Smooth muscle cell (in vitro differentiated cells): ENCODE data around the gene FYN. TPM values are rescaled to one million over a fixed set of nuclear protein-coding genes. Genes with fewer than 3 reads are reported as not detected.
A peak's percentile ranks its signal among the peaks of the same experiment; 100 is the strongest.

ENCODE experiments used
- DNase-seq: peaks from one replicate; lab custom pipeline; 2025; ENCODE audit not compliant: unreplicated experiment; lab: John Stamatoyannopoulos, UW
- H2AFZ ChIP-seq: fragments of 200-600 bp; sonication (generic); 2 replicates; pipeline ENCODE4 v1.6.0; 2016; ENCODE audit warnings: antibody characterized with exemption, low read depth, mild to moderate bottlenecking
- H3F3A ChIP-seq: fragments of 200-600 bp; sonication (generic); 2 replicates; pipeline ENCODE4 v1.6.0; 2017; ENCODE audit warnings: antibody characterized with exemption, low read depth
- H3K27ac ChIP-seq: fragments of 200-600 bp; sonication (generic); 2 replicates; pipeline ENCODE4 v1.5.1; 2016; ENCODE audit warnings: low read depth, mild to moderate bottlenecking
- H3K27me3 ChIP-seq: fragments of 200-600 bp; sonication (generic); 2 replicates; pipeline ENCODE4 v1.6.1; 2016; ENCODE audit warnings: low read depth, mild to moderate bottlenecking
- H3K36me3 ChIP-seq: fragments of 200-600 bp; sonication (generic); 2 replicates; pipeline ENCODE4 v1.5.1; 2016; ENCODE audit warnings: low read depth
- H3K4me1 ChIP-seq: fragments of 200-600 bp; sonication (generic); 2 replicates; pipeline ENCODE4 v1.5.1; 2016; ENCODE audit warnings: low read depth
- H3K4me2 ChIP-seq: fragments of 200-600 bp; sonication (generic); 2 replicates; pipeline ENCODE4 v1.6.0; 2016; ENCODE audit warnings: mild to moderate bottlenecking
- H3K4me3 ChIP-seq: fragments of 200-600 bp; sonication (generic); 2 replicates; pipeline ENCODE4 v1.5.1; 2016; ENCODE audit warnings: mild to moderate bottlenecking
- H3K79me2 ChIP-seq: fragments of 200-600 bp; sonication (generic); 2 replicates; pipeline ENCODE4 v1.6.0; 2016; ENCODE audit warnings: low read depth, mild to moderate bottlenecking
- H3K9ac ChIP-seq: fragments of 200-600 bp; sonication (generic); 2 replicates; pipeline ENCODE4 v1.6.0; 2016; ENCODE audit warnings: low read depth
- H3K9me3 ChIP-seq: fragments of 200-600 bp; sonication (generic); replicated peaks from 2 replicates; pipeline ENCODE4 v1.5.1; 2016; ENCODE audit warnings: low read depth
- H4K20me1 ChIP-seq: fragments of 200-600 bp; sonication (generic); 2 replicates; pipeline ENCODE4 v1.6.0; 2016; ENCODE audit warnings: low read depth
- WGBS: methylation state at CpG from one replicate; pipeline ENCODE4 v1.1.7; 2016; ENCODE audit warnings: low lambda C conversion rate; 5-methylcytosine and 5-hydroxymethylcytosine counted together
- polyA plus RNA-seq: library from polyadenylated mRNA; unstranded; fragments of >200 nt; fragmentation: Nextera tagmentation; extraction: Ambion mirVana; gene quantifications from 2 replicates; pipeline ENCODE4 v1.2.1, GENCODE V29; 2016
- total RNA-seq: library from RNA; depleted of rRNA; stranded (reverse); fragments of >200 nt; gene quantifications from 2 replicates; pipeline ENCODE4 v1.2.3, GENCODE V29; 2014
- TF ChIP-seq, protein P1 (sequence below): fragments of 200-600 bp; sonication (generic); IDR thresholded peaks from 2 replicates; pipeline ENCODE4 v1.5.1; 2017; ENCODE audit warnings: borderline replicate concordance, mild to moderate bottlenecking, antibody characterized with exemption; ENCODE audit not compliant: insufficient read depth, poor library complexity, severe bottlenecking

The FYN gene
- total and polyA plus RNA-seq, 2 experiments from 2014 or later, result 110 to 138 TPM

DNA sequence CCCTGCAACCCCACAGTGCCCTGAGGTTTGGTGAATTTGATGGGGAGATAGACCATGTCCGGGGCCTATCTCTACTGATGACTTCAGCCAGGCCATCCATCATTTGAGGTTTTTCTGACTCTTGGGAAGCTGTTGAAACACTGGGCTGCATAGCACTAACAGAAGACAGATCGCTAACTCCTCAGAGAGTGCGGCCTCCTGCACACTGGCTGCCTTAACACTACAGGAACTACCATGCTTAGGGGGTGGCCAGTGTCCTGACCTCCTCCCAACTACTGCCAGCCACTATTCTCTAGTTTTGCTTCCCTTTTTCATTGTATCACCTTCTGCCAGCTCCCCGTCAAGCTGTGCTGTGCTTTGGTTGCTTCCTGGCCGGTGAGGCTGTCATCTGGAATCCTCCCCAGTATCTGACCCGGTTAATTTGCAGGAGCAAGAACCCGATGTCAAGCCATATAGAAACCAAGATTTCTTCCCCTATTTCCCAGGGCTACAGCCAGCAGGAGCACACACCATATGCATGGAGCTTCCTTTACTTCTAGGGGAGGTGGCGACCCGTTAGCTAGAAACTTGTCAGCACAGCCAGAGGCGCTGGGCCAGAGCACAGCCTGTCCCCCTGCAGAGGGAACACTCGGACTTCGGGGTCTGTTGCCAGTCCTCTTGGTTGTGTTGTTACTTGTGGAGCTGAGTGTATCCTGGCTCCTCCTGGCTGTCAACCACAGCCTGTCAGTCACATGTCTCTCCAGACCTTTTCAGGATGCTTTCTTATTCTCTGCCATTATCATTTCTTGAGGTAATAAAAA, 210.3 kb downstream of the FYN start:
- peaks cover 32% of the 10 kb centered on the region for H3K4me1 ChIP-seq
- no peak for DNase-seq
- no peaks in the 10 kb centered on the region for H3K27me3 ChIP-seq
- no peaks in the 10 kb centered on the region for H3K36me3 ChIP-seq
- no peaks in the 10 kb centered on the region for H3K9me3 ChIP-seq
- no peak overlapping the region for H3K9ac ChIP-seq
- no peak overlapping the region for H3K4me3 ChIP-seq
- peaks cover 13% of the 10 kb centered on the region for H4K20me1 ChIP-seq
- TF ChIP-seq, protein P1, sequence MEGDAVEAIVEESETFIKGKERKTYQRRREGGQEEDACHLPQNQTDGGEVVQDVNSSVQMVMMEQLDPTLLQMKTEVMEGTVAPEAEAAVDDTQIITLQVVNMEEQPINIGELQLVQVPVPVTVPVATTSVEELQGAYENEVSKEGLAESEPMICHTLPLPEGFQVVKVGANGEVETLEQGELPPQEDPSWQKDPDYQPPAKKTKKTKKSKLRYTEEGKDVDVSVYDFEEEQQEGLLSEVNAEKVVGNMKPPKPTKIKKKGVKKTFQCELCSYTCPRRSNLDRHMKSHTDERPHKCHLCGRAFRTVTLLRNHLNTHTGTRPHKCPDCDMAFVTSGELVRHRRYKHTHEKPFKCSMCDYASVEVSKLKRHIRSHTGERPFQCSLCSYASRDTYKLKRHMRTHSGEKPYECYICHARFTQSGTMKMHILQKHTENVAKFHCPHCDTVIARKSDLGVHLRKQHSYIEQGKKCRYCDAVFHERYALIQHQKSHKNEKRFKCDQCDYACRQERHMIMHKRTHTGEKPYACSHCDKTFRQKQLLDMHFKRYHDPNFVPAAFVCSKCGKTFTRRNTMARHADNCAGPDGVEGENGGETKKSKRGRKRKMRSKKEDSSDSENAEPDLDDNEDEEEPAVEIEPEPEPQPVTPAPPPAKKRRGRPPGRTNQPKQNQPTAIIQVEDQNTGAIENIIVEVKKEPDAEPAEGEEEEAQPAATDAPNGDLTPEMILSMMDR, result no peak
- WGBS, result 62% methylated on average over 12 of the region's 12 CpGs
- H3F3A ChIP-seq, result peaks cover 31% of the 10 kb centered on the region
- no peaks in the 10 kb centered on the region for H3K79me2 ChIP-seq
- H3K27ac ChIP-seq, result peak overlapping the region; percentile 51
- peak overlapping the region; percentile 77 for H3K4me2 ChIP-seq
- no peak overlapping the region for H2AFZ ChIP-seq

DNA sequence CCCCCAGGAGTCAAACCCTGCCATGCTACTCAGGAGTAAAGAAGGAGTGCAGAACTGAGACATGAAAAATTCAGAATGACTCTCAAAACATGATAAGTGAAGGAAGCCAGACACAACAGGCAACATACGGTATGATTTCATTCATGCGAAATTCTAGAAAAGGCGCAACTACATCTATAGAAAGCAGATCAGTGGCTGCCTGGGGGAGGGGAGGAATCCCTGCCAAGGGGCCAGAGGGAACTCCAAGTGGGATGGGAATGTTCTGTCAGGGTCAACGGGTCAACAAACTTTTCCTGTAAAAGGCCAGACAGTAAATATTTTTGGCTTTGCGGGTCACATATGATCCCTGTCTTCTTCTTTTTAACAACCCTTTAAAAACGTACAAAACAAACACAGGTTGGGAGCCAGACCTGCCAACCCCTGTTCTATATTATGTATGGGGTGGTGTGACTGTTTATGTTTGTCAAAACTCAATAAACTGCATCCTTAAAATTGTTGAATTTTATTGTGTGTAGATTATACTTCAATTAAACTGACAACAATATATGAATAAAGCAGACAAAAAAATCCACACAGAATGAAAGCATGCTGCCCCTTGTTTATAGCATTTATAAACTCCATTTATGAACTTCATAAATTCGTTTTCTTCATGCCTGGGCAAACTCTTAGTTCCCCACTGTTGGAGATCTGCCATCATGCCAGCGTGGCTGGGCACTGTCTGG, 211.0 kb downstream of the FYN start:
- H3K4me1 ChIP-seq, result peaks cover 32% of the 10 kb centered on the region

GRCh38 chr6:111661541-111662061, 211.7 kb downstream of the FYN start:
- Histone ChIP-seq H3K27me3 (no peaks in the 10 kb centered on the region), H3K27ac (no peak overlapping the region), H3K4me3 (no peak overlapping the region), H3K36me3 (no peaks in the 10 kb centered on the region), H4K20me1 (peaks cover 13% of the 10 kb centered on the region), H3K4me1 (peaks cover 32% of the 10 kb centered on the region), H2AFZ (no peak overlapping the region), H3K9ac (no peak overlapping the region), H3K9me3 (no peaks in the 10 kb centered on the region), H3K4me2 (no peak overlapping the region), H3F3A (peaks cover 31% of the 10 kb centered on the region), H3K79me2 (no peaks in the 10 kb centered on the region)
- WGBS, result 58% methylated on average over 19 of the region's 19 CpGs
- TF ChIP-seq, protein P1, result no peak
- no peak for DNase-seq

More for the DNA sequence above, 211.0 kb downstream of the FYN start:
- TF ChIP-seq, protein P1, result no peak
- Histone ChIP-seq H3K9ac (no peak overlapping the region), H2AFZ (no peak overlapping the region), H3F3A (peaks cover 31% of the 10 kb centered on the region), H3K4me2 (peak overlapping the region; percentile 77), H4K20me1 (peaks cover 13% of the 10 kb centered on the region), H3K36me3 (no peaks in the 10 kb centered on the region), H3K79me2 (no peaks in the 10 kb centered on the region), H3K9me3 (no peaks in the 10 kb centered on the region), H3K27me3 (no peaks in the 10 kb centered on the region), H3K27ac (peak overlapping the region; percentile 51), H3K4me3 (no peak overlapping the region)
- DNase-seq, result no peak
- WGBS, result 48% methylated on average over 8 of the region's 8 CpGs
